ENCODE data around the gene ENTHD1. TPM values are rescaled to one million over a fixed set of nuclear protein-coding genes. Genes with fewer than 3 reads are reported as not detected.
A peak's percentile ranks its signal among the peaks of the same experiment; 100 is the strongest.

Gene ENTHD1
- total and polyA plus RNA-seq, 10 donors, result 0.09 to 0.59 (median 0.14) TPM; not detected in 5

- WGBS, 5 donors, result 61 to 76% (median 67%) methylated on average over 15 of the region's 15 CpGs
- no peak for DNase-seq
- Histone ChIP-seq H3K4me1 (no peaks in the 10 kb centered on the region), H3K9me3 (no peaks in the 10 kb centered on the region), H3K36me3 (no peaks in the 10 kb centered on the region), H3K27me3 (replicated peaks in 1 of 7) (peaks cover 0 to 29% (median 0%) of the 10 kb centered on the region in 7 donors), H3K27ac (no peak overlapping the region), H3K4me3 (no peak overlapping the region)
- intact Hi-C loops (cut with DNase I; ENCODE audit: low total_unique reads), result no loop called here
- TF ChIP-seq POLR2A (IDR thresholded peaks at IDR 0.05) (no peak), POLR2AphosphoS5 (IDR thresholded peaks at IDR 0.05) (no peak), CTCF (IDR thresholded peaks at IDR 0.05 in 8 of 11, conservative IDR thresholded peaks at IDR 0.05 in 3 of 11) (no peak)
Observed at GRCh38 chr22:39727541-39727940, 166.0 kb downstream of the ENTHD1 start.

- H3K36me3 ChIP-seq, result no peaks in the 10 kb centered on the region
- no peak overlapping the region for H3K4me3 ChIP-seq
- H3K4me1 ChIP-seq, result no peaks in the 10 kb centered on the region
- no peak for DNase-seq
- intact Hi-C loops (cut with DNase I; ENCODE audit: low total_unique reads), result no loop called here
- H3K9me3 ChIP-seq, result no peaks in the 10 kb centered on the region
- WGBS, 5 donors, result 78 to 83% (median 79%) methylated on average over 9 of the region's 9 CpGs
- TF ChIP-seq POLR2A (IDR thresholded peaks at IDR 0.05), result no peak
- no peak for TF ChIP-seq POLR2AphosphoS5 (IDR thresholded peaks at IDR 0.05)
- no peak for TF ChIP-seq CTCF (IDR thresholded peaks at IDR 0.05 in 8 of 11, conservative IDR thresholded peaks at IDR 0.05 in 3 of 11)
- no peak overlapping the region for H3K27ac ChIP-seq
- peaks cover 0 to 37% (median 0%) of the 10 kb centered on the region in 7 donors for H3K27me3 ChIP-seq (replicated peaks in 1 of 7)
Observed at GRCh38 chr22:39725351-39726035, 168.1 kb downstream of the ENTHD1 start.

GRCh38 chr22:39724857-39725256, 168.7 kb downstream of the ENTHD1 start:
- intact Hi-C loops (cut with DNase I; ENCODE audit: low total_unique reads), result no loop called here
- H3K4me3 ChIP-seq, result no peak overlapping the region
- no peak for TF ChIP-seq POLR2AphosphoS5 (IDR thresholded peaks at IDR 0.05)
- TF ChIP-seq CTCF (IDR thresholded peaks at IDR 0.05 in 8 of 11, conservative IDR thresholded peaks at IDR 0.05 in 3 of 11), result no peak
- no peak for TF ChIP-seq POLR2A (IDR thresholded peaks at IDR 0.05)
- WGBS, 5 donors, result 82 to 92% (median 88%) methylated on average over 5 to 9 of the region's 9 CpGs
- no peaks in the 10 kb centered on the region for H3K4me1 ChIP-seq
- H3K27ac ChIP-seq, result no peak overlapping the region
- H3K36me3 ChIP-seq, result no peaks in the 10 kb centered on the region
- H3K27me3 ChIP-seq (replicated peaks in 1 of 7), result peaks cover 0 to 37% (median 0%) of the 10 kb centered on the region in 7 donors
- DNase-seq, result peak; percentile 40
- H3K9me3 ChIP-seq, result no peaks in the 10 kb centered on the region

GRCh38 chr22:39724390-39724789, 169.2 kb downstream of the ENTHD1 start:
- no peaks in the 10 kb centered on the region for H3K36me3 ChIP-seq
- WGBS, 5 donors, result 86 to 95% (median 89%) methylated on average over 4 of the region's 4 CpGs
- intact Hi-C loops (cut with DNase I; ENCODE audit: low total_unique reads), result no loop called here
- DNase-seq, result no peak
- TF ChIP-seq POLR2A (IDR thresholded peaks at IDR 0.05) (no peak), POLR2AphosphoS5 (IDR thresholded peaks at IDR 0.05) (no peak), CTCF (IDR thresholded peaks at IDR 0.05 in 8 of 11, conservative IDR thresholded peaks at IDR 0.05 in 3 of 11) (no peak)
- H3K27ac ChIP-seq, result no peak overlapping the region
- H3K27me3 ChIP-seq (replicated peaks in 1 of 7), result peaks cover 0 to 37% (median 0%) of the 10 kb centered on the region in 7 donors
- no peaks in the 10 kb centered on the region for H3K9me3 ChIP-seq
- no peaks in the 10 kb centered on the region for H3K4me1 ChIP-seq
- H3K4me3 ChIP-seq, result no peak overlapping the region
